ENCODE data around the gene ADD1.

Gene ADD1

DNA sequence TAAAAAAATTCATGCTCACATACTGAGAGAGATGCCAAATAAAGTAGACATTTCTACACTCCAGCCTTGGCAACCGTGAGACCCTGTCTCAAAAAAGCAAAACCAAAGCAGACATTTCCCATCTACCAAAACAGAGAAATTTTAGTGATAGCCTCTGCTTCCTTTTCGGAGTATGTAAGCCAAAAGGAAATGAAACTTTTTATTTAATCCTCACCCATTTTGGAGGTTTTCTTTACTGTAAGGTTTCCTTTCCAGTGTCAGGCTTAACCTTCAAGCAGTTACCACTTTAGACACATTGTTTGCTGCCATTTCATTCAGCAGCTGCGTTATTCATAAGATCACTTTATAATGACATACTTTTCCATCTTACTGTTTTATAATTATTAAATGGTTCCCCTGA is 15.9 kb downstream of the ADD1 start:
- no peak for DNase-seq (ENCODE audit: low read depth)

DNA sequence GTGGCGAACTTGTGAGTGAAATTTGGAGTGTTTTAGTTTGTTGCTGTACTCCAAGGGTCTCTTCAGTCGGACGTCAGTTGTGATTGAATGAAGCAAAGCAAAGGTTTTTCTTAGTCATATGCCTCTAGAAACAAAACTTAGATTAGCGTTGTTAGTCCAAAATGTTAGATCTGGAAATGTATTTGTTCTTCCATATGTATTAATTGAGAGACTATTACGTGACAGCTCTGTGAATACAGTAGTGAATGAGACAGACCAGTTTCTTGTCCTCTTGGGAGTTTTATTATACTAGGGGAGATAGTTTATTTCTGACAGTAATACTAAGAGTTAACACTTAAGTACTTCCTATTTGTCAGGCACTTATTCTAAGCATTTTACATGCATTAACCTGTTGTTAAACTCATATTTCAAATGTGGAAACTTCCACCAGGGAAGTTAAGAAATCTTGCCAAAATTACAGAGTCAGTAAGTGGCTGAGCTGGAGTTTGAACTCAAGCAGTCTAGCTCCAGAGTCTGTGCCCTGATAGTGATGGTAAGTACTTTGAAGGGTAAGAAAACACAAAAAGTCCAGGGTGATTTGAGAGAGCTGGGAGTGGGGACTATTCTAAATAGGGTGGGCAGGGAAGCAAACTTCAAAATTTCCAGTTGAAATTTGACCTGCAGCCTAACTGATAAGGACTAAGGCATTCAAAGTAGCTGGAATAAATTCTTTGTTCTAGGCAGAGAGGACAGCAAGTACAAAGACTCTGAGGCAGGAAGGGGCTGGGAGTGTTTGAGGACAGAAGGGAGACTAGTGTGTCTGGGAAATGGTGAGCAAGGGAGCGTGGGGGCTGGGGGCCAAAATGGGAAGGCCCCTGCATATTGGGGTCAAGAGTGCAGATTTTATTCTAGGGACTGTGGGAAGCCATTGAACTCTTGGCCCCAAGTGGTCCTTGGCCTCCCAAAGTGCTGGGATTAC is 17.0 kb downstream of the ADD1 start:
- DNase-seq (ENCODE audit: low read depth) = no peak

DNA sequence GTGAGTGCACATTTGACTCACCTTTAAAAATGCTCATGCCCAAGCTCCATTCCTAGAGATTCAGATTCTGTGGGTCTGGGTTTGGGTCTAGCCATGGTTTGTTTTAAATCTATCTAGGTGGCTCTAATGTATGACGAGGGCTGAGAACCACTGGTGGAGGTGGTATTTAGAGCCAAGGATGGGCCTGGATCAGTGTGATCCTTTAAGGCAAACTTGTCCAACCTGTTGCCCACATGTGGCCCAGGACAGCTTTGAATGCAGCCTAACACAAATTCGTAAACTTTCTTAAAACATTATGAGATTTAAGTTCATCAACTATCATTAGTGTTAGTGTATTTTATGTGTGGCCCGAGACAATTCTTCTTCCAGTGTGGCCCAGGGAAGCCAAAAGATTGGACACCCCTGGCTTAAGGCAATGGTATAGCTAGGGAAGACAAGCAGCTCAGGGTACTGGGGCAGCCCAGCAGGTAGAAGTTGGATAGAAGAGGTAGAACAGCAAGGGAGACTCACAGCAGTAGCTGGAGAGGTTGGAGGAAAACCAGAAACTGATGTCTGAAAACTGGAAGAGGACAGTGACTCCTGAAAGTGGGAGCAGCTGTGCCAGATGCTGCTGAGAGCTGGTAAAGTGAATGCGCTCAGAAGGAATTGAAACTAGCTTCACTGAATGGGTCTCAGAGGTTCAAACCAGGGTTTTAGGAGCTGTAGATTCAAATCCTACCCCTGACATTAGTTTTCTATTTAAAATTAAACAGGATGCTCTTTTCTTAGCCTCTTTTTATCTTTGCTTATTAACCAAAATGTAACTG is 18.2 kb downstream of the ADD1 start:
- no peak for DNase-seq (ENCODE audit: low read depth)

DNA sequence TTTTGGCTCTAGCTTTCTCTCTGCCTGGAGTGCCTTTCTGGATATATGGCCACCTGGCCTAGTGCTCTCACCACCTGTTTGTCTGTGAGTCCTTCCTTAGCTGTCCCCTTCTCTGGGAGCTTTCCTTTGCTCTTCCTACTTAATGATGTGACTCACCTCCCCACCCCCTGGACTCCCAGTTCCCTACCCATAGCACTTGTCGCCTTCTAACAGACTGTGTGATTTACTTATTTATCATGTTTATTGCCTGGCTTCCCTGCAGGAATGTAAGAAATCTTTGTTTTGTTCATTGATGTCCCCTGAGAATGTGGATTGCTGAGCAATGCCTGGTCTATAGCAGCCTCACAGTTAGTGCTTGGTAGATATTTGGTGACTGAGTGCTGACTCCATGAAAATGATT is 18.9 kb downstream of the ADD1 start:
- peak; percentile 78 for DNase-seq (ENCODE audit: low read depth)

DNA sequence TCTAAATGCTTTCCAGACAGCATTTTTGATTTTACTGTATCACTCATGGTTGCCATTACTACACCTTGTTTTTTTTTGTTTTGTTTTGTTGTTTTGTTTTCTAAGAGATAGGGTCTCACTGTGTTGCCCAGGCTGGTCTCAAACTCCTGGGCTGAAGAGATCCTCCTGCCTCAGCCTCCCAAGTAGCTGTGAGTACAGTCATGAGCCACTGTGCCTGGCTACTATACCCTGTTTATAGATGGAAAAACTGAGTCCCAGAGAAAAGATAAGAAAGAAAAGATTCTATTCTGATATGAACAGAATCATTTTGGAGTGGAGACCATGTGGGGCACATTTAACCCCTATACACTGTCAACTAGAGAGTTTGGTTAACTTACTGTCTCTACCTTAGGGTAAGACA is 20.0 kb downstream of the ADD1 start:
- no peak for DNase-seq (ENCODE audit: low read depth)

DNA sequence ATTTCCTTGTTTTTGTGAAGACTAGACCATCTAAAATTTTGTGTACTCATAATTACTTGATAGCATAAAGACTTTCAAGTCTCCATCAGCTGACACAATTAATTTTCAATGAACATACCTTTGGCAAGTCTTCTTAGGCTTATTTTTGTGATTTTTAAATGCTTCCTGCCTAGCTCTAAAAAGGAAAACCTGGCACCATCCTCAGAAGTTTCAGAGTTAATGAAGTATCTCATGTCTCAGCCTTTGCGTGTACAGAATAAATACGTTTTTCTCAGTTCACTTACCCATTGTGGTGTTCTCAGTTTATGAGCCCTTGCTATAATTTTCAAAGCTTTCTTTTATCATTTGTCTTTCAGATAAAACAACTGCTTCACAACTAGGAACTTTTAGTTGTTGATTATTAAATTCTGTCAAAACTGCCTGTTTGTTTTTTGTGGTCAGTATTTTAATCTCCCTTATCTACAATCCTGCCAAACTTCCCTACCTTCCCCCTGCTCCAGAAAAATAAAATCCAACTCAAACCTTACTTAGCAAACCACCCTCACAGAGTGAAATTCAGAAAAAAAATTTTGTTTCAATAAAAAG is 21.6 kb downstream of the ADD1 start:
- DNase-seq (ENCODE audit: low read depth) = no peak

DNA sequence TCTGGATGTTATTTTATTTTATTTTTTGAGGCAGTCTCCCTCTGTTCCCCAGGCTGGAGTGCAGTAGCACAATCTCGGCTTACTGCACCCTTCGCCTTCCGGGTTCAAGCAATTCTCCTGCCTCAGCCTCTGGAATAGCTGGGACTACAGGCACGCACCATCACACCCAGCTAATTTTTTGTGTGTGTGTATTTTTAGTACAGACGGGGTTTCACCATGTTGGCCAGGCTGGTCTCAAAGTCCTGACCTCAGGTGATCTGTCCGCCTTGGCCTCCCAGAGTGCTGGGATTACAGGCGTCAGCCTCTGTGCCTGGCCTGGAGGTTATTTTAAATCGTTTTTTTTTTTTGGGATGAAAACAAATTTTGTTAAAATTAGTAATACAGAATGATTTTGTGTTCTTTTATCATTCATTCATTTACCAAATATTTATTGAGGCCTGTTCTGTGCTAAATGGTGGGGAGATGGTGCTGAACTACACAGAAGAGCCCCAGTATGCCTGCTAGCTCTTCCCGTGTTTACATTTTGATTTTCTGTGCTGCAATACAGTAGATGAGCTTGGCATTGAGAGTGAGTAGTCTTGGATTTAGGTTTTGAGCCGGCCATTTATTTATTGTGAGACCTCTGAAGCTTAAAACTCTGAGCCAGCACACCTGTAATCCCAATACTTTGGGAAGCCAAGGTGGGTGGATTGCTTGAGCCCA is 22.7 kb downstream of the ADD1 start:
- no peak for DNase-seq (ENCODE audit: low read depth)

DNA sequence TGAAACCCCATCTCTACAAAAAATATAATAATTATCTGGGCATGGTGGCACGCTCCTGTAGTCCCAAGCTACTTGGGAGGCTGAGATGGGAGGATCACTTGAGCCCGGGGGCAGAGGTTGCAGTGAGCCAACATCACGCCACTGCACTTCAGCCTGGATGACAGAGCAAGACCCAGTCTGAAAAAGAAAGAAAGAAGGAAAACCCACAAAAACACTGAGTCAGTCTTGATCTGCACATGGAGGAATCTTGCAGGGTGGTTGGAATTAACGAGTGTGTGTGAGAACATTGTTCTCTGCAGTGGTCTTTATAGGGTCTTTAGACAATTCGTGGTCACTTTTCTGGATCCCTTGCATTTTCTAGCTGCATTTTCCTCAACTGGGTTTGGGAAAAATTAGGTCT is 23.2 kb downstream of the ADD1 start:
- no peak for DNase-seq (ENCODE audit: low read depth)

DNA sequence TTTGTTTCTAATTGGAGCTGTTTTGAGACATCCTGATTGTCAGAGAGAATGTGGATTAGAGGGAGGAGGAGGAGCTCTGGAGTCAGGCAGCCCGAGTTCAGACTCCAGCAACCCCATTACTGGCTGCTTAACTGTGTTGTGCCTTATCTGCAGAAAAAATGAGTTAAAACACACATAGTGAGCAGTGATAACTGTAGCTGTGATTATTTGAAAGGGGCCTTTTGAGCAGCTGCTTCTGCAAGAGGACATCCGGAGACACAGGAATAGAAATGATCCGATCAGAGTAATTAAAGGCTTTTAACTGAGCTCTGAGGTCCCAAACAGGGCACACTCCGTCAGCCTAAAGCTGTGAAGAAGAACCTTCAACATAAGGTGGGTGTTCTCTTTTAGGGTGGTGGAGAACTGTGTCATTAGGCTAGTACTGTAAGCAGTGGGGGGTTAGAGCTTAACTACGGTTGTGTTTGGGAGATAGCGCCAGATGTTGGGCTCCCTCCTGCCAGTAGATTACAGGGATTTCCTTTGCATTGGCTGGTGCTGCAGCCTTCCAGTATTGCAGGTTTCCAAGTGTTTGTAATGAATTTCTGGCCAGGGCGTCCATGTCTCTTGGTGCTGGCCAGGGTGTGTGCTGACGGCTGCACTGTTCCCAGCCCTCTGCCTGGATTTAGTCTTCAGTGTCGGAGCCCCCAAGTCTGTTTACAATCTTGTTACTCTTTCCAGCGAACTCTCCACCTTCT is 24.3 kb downstream of the ADD1 start:
- no peak for DNase-seq (ENCODE audit: low read depth)

DNA sequence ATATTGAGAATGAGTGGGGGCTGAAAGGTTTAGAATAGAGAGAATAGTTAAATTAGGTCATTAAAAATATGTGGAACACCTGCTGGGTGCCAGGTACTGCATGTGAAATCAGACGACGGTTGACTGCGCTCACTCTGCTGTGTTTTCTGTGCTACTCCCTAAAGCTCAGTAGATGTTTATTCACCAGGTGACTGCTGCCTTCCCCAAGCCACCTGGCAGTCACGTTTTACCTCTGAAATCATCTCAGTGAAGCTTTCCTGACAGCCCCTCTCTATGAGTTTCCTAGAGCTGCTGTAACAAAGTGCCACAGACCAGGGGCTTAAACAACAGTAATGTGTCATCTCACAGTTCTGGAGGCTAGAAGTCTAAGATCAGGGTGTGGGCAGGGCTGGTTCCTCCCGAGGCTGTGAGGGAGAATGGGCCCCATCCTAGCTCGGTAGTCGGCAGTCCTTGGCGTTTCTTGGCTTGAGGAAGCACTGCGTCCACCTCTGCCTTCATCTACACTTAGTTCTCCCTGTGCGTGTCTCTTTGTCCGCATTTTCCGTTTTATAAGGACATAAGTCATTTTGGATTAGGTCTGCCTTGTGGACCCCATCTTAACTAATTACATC is 25.3 kb downstream of the ADD1 start:
- no peak for DNase-seq (ENCODE audit: low read depth)

DNA sequence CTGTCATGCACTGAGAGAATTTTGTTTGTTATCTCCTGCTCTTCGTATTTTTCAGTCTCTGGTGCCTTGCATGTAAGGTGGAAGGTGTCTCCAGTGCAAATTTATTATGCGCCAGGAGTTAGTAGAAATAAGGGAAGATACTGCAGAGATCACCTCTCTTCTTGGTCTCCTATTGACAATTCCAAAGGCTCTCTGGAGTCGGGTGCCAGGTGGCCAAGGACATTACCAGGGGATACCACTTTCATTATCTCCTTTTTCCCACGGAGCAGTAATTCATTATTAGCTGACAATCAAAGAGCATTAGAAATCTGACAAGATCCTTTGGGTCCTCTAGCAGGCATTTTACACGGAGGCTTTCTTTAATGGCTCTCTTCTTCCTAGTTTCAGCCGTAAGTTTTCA is 26.0 kb downstream of the ADD1 start:
- DNase-seq (ENCODE audit: low read depth) = no peak

DNA sequence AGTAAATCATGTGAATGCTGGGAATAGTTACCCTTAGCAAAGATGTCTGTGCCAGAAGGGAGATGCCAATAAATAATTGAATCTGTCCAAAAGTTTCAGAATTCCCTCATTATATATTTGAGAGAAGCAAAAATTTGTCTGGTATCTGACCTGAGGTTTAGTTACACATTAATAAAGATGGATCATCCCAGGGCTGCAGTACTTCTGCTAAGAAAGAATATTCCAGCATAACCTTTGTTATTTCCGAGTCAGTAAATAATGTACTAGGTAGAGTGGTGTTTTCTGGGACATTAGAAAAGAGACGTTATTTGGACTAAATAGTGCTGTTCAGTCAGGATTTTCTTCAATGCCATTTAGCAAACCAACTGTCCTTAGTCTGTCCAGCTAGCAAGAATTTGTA is 26.4 kb downstream of the ADD1 start:
- DNase-seq (ENCODE audit: low read depth) = no peak

DNA sequence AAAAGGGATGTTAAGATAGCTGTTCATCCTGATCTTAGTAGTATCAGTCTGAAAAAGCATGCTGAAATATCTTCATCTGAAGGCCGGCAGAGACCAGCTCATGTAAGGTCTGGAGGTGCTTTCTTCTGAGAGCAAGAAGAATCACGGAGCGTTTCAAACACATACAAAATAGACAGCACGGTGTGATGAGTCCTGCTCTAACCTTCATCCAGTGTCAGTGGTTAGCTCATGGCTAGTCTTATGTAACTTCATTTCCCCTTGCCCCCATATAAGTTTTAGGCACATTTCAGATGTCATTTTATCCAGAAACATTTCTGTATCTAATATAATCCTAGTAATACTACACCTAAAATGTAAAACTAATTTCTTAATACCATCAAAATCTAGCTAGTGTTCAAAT is 27.8 kb downstream of the ADD1 start:
- no peak for DNase-seq (ENCODE audit: low read depth)

DNA sequence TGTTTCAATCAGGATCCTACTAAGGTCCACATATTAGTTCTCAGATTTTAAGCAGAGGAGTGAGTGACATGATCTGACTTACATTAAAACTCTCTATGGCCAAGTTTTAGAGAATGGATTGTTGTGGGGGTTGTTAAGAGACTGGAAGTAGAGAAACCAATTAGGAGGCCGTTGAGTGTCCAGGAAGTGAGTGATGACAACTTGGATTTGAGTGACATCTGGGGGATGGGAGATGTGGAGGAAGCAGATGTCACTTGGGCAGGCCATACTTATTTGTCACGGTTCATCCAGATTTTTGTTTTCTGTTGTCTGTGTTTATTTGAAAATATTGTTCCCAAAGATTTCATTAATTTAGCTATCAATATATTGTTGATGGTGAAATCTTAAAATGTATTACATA is 28.3 kb downstream of the ADD1 start:
- DNase-seq (ENCODE audit: low read depth) = no peak

DNA sequence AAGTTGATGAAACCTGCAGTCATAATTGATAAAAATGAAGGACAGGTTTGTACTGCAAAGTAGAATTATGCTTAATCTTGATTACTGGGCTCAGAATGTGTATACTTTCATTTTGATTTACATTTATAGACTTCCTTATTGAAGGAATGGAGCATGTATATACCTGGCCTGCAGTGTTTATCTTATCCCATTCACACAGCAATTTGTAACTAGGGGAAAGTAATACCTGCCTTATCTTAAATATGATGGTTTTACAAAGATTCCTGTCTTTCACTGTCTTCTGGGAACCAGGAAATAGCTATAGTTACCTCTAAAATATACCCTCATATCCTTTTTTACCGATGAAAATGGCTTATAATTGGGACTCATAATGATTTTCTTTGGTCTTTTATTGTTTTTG is 29.7 kb downstream of the ADD1 start:
- DNase-seq (ENCODE audit: low read depth) = no peak

DNA sequence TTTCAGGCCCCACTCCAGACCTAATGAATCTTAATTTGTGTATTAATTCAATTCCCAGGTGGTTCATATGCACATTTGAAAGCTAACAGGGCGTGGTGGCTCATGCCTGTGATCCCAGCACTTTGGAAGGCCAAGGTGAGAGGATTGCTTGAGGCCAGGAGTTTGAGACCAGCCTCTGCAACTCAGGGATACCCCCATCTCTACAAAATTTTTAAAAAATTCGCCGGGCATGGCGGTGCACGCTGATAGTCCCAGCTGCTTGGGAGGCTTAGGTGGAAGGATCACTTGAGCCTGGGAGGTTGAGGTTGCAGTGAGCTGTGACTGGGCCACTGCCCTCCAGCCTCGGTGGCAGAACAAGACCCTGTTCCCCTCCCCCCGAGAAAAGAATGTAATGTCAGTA is 31.2 kb downstream of the ADD1 start:
- no peak for DNase-seq (ENCODE audit: low read depth)

DNA sequence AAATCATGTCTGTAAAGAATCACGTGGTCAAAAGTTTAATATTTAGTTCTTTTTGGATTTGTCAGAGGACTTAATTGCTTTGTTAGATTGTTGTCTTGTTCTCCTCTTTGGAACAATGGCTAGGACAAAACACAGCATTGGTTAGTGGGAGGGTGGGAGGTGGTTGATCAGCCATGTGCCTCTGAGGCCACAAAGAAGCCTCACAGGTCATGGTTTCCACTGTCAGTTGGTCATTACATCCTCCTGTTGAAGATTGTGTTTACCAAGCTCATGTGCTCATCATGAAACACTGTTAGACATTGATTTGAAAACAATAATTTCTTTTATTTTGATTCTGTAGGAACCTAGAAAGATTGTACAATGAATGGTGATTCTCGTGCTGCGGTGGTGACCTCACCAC is 31.9 kb downstream of the ADD1 start:
- no peak for DNase-seq (ENCODE audit: low read depth)

DNA sequence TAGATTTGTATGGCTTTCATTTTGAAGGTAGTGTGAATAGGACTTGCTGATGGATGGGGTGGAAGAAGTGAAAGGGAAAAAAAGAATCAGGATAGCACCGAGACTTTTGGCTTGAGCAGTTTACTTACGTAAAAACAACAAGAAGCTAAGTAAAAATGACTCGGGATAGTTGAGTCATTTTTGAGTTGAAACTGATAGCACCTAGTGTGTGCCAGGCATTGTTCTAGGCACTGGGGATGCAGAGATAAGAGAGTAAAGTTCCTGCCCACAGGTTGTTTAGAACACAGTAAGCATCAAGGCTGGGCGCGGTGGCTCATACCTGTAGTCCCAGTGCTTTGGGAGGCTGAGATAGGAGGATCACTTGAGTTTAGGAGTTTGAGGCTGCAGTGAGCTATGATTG is 34.7 kb downstream of the ADD1 start:
- no peak for DNase-seq (ENCODE audit: low read depth)

DNA sequence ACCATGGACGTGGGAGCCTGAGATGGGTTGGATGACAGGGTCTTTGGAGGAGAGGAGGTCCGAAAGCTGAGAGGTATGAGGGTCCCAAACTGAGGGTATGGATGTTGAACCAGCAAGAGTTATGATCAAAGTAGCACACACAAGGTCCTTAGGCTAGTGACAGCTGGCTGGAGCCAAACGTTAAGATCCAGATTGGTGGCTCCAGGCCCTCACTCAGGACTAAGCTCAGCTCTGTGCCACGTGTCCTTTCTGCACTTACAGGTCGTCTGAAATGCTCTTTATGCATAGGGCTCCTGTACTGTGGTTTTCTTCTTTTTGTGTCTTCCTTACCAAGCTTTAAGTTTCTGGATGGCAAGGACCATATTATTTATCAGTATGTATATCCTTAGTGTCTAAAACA is 35.4 kb downstream of the ADD1 start:
- no peak for DNase-seq (ENCODE audit: low read depth)

DNA sequence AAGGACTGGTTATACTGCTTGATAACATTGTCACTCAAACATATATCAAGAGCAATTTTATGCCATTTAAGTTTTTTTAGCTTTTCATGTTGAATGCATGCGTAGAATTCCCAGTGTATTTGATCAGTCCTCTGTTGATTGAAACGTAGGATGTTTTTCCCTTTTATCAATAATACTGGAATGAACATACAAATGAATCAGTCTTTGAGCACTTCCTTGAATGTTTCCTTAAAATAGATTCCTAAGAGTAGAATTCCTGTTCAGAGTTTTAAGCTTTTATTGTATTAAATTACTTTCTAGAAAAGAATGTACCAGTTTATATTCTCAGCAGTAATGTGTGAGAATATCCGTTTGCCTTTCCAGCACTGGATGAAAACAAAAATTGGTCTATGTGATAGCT is 37.8 kb downstream of the ADD1 start:
- no peak for DNase-seq (ENCODE audit: low read depth)

DNA sequence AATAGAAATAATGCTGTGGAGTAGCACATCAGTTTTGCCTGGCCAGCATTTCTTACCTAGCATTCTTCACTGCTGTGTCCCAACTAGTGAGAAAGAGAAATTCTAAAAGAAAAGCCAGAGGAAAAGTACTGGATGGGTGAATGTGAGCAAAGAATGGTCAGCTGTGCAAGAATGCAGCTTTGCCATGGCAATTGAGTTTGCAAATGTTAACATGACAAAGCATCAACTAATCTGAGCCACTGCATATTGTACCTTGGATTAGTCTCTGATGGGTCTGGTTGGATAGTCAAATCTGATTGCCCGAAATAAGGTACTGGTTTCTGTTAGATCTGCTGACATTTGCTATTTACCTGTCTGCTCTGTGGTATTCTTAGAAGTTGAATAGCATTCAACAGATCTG is 38.7 kb downstream of the ADD1 start:
- DNase-seq (ENCODE audit: low read depth) = no peak

Measured in GM04503 (cell line).